ENCODE results near the gene CRACDL.

Gene CRACDL

DNA sequence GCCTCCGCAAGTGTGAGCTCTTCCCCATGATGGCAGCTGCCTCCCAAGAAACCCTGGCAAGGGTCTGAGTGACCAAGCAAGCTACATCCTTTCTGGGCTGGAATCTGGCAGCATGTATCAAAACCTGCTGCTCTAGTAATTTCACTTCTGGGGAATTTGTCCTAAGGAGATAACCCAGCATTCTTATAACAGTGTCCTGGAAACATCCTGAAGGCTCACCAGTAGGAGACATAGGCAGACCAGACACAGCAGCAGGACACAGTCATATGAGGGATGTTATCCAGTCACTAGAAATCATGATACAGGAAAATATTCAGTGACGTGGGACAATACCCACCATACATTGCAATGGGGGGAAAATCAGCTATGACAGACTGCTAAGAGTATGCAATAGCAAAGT is 64.5 kb downstream of the CRACDL start:
- Histone ChIP-seq H3K9ac (ENCODE audit: low read length) (no peak overlapping the region), H3K4me3 (ENCODE audit: low read depth, low read length) (no peak overlapping the region), H3K79me1 (ENCODE audit: low read length) (no peaks in the 10 kb centered on the region), H3K4me2 (ENCODE audit: low read length) (no peak overlapping the region), H4K91ac (ENCODE audit: low read depth, low read length) (no peak overlapping the region), H2AFZ (ENCODE audit: insufficient read depth, low read length, poor library complexity) (no peak overlapping the region), H2BK120ac (ENCODE audit: insufficient read depth, low read length, poor library complexity) (no peak overlapping the region), H2BK12ac (ENCODE audit: low read length) (no peak overlapping the region), H3K18ac (ENCODE audit: low read length) (no peak overlapping the region), H2AK5ac (ENCODE audit: low read length) (no peak overlapping the region), H3K4me1 (ENCODE audit: control insufficient read depth in 1 of 2, insufficient read depth in 2 of 2, low read length in 2 of 2) (no peaks in the 10 kb centered on the region), H3K4ac (ENCODE audit: low read depth, low read length) (no peak overlapping the region), H4K12ac (ENCODE audit: low read depth, low read length) (no peak overlapping the region), H3K27ac (ENCODE audit: low read depth, low read length) (no peak overlapping the region), H2BK5ac (ENCODE audit: low read depth, low read length, poor library complexity) (no peak overlapping the region), H3K9me3 (ENCODE audit: insufficient read depth, low read depth, low read length) (peaks cover 4% of the 10 kb centered on the region), H3K14ac (ENCODE audit: low read length) (no peak overlapping the region), H3K23ac (ENCODE audit: low read length) (no peak overlapping the region), H3K27me3 (ENCODE audit: insufficient read depth, low read length) (no peaks in the 10 kb centered on the region), H4K8ac (ENCODE audit: low read depth, low read length) (no peak overlapping the region), H3K36me3 (ENCODE audit: control insufficient read depth in 1 of 2, insufficient read depth in 2 of 2, low read length in 2 of 2) (no peaks in the 10 kb centered on the region), H3K79me2 (ENCODE audit: control insufficient read depth, insufficient read depth, low read length, poor library complexity) (no peaks in the 10 kb centered on the region)
- DNase-seq = peak; percentile 88 to 97
- no CpG with 5 or more reads among the region's 2 CpGs for WGBS (ENCODE audit: extremely low coverage, insufficient coverage, insufficient read length)

DNA sequence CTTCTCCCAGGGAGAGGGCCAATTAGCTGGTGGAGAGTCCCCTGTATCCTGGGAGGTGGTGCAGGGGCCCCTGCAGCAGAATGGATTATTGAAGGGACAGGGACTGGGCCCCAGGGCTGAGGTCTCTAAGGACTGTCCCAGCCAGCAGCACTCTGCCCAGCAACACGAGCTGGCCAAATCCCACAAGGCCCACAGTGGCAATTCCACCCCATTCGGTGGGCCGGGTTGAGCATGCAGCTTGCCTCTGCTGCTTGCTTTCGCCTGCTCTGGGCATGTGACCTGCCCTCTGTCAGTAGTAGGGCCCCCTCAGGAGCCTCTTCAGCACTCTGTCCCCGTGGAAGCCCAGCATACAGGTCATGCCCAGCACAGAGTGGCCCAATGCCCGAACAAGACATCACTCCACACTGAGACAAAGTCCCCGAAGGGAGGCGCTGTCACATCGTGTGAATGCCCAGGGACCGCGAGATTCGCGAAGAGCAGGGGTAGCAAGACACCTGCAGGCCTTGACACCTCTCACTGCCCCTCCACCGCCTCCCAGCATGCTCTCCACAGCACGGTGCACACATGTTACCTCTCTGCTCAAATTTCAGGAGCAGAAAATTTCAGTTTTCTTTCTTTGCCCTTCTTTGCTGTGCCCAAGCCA is 65.4 kb downstream of the CRACDL start:
- no peak overlapping the region for H3K4me2 ChIP-seq (ENCODE audit: low read length)
- H2AFZ ChIP-seq (ENCODE audit: insufficient read depth, low read length, poor library complexity) = no peak overlapping the region
- no peak for DNase-seq
- H3K79me1 ChIP-seq (ENCODE audit: low read length) = no peaks in the 10 kb centered on the region
- no peak overlapping the region for H3K23ac ChIP-seq (ENCODE audit: low read length)
- no peak overlapping the region for H3K4ac ChIP-seq (ENCODE audit: low read depth, low read length)
- no peaks in the 10 kb centered on the region for H3K36me3 ChIP-seq (ENCODE audit: control insufficient read depth in 1 of 2, insufficient read depth in 2 of 2, low read length in 2 of 2)
- no peaks in the 10 kb centered on the region for H3K4me1 ChIP-seq (ENCODE audit: control insufficient read depth in 1 of 2, insufficient read depth in 2 of 2, low read length in 2 of 2)
- H4K12ac ChIP-seq (ENCODE audit: low read depth, low read length) = no peak overlapping the region
- H3K18ac ChIP-seq (ENCODE audit: low read length) = no peak overlapping the region
- H2AK5ac ChIP-seq (ENCODE audit: low read length) = no peak overlapping the region
- no CpG with 5 or more reads among the region's 15 CpGs for WGBS (ENCODE audit: extremely low coverage, insufficient coverage, insufficient read length)
- no peak overlapping the region for H3K9ac ChIP-seq (ENCODE audit: low read length)
- no peak overlapping the region for H2BK120ac ChIP-seq (ENCODE audit: insufficient read depth, low read length, poor library complexity)
- no peak overlapping the region for H3K14ac ChIP-seq (ENCODE audit: low read length)
- H2BK5ac ChIP-seq (ENCODE audit: low read depth, low read length, poor library complexity) = no peak overlapping the region
- no peaks in the 10 kb centered on the region for H3K79me2 ChIP-seq (ENCODE audit: control insufficient read depth, insufficient read depth, low read length, poor library complexity)
- peak overlapping the region; percentile 37 for H3K4me3 ChIP-seq (ENCODE audit: low read depth, low read length)
- H3K27ac ChIP-seq (ENCODE audit: low read depth, low read length) = no peak overlapping the region
- H2BK12ac ChIP-seq (ENCODE audit: low read length) = no peak overlapping the region
- H4K8ac ChIP-seq (ENCODE audit: low read depth, low read length) = no peak overlapping the region
- no peak overlapping the region for H4K91ac ChIP-seq (ENCODE audit: low read depth, low read length)
- H3K27me3 ChIP-seq (ENCODE audit: insufficient read depth, low read length) = no peaks in the 10 kb centered on the region
- peaks cover 4% of the 10 kb centered on the region for H3K9me3 ChIP-seq (ENCODE audit: insufficient read depth, low read depth, low read length)

DNA sequence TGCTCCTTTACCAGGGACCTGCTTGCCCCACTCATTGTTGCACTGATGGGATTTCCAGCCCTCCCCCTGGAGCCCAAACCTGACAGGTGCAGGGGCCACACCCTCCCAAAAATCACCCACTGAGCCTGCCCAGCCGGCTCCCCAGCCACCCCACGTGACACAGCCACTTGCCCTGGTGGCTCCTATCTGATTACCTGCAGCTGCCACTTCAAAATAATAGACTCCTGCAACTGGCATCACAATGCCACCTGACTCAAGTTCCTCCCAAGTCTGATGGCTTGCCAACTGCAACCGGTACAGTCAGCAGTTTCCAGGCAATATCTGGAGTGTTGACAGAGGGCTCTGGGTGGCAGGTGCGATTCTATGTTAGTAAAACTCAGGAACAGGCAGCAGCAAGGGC is 66.2 kb downstream of the CRACDL start:
- Histone ChIP-seq H3K4me2 (ENCODE audit: low read length) (no peak overlapping the region), H3K18ac (ENCODE audit: low read length) (no peak overlapping the region), H4K91ac (ENCODE audit: low read depth, low read length) (no peak overlapping the region), H2BK5ac (ENCODE audit: low read depth, low read length, poor library complexity) (no peak overlapping the region), H3K4me3 (ENCODE audit: low read depth, low read length) (no peak overlapping the region), H3K14ac (ENCODE audit: low read length) (no peak overlapping the region), H3K4me1 (ENCODE audit: control insufficient read depth in 1 of 2, insufficient read depth in 2 of 2, low read length in 2 of 2) (no peaks in the 10 kb centered on the region), H3K79me1 (ENCODE audit: low read length) (no peaks in the 10 kb centered on the region), H2BK120ac (ENCODE audit: insufficient read depth, low read length, poor library complexity) (no peak overlapping the region), H3K9ac (ENCODE audit: low read length) (no peak overlapping the region), H4K8ac (ENCODE audit: low read depth, low read length) (no peak overlapping the region), H4K12ac (ENCODE audit: low read depth, low read length) (no peak overlapping the region), H3K36me3 (ENCODE audit: control insufficient read depth in 1 of 2, insufficient read depth in 2 of 2, low read length in 2 of 2) (no peaks in the 10 kb centered on the region), H2BK12ac (ENCODE audit: low read length) (no peak overlapping the region), H3K4ac (ENCODE audit: low read depth, low read length) (no peak overlapping the region), H2AK5ac (ENCODE audit: low read length) (no peak overlapping the region), H3K23ac (ENCODE audit: low read length) (no peak overlapping the region), H3K9me3 (ENCODE audit: insufficient read depth, low read depth, low read length) (peaks cover 4% of the 10 kb centered on the region), H3K27ac (ENCODE audit: low read depth, low read length) (no peak overlapping the region), H2AFZ (ENCODE audit: insufficient read depth, low read length, poor library complexity) (no peak overlapping the region), H3K27me3 (ENCODE audit: insufficient read depth, low read length) (no peaks in the 10 kb centered on the region), H3K79me2 (ENCODE audit: control insufficient read depth, insufficient read depth, low read length, poor library complexity) (no peaks in the 10 kb centered on the region)
- WGBS (ENCODE audit: extremely low coverage, insufficient coverage, insufficient read length) = no CpG with 5 or more reads among the region's 4 CpGs
- peak in 1 of 2 donors; percentile 44 for DNase-seq

DNA sequence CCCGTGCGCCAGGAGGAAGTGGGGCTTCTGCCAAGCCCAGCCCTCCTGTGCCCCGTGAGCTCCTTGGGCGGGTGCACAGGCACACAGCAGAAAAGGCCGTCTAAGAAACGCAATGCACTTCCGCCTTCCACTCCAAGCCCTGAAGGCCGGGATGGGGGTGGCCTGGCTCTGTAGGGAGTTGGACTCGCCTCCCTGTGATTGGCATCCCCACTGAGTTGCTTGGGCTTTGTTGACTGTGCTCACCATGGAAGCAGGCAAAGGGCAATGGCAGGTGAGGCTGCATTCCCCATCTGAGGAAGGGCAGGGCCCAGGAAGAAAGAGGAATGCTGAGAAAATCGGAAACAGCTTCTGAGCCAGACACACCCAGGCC is 66.8 kb downstream of the CRACDL start:
- WGBS (ENCODE audit: extremely low coverage, insufficient coverage, insufficient read length) = no CpG with 5 or more reads among the region's 10 CpGs
- no peak overlapping the region for H3K4me2 ChIP-seq (ENCODE audit: low read length)

More for the DNA sequence above, 66.8 kb downstream of the CRACDL start:
- Histone ChIP-seq H3K27ac (ENCODE audit: low read depth, low read length) (no peak overlapping the region), H2BK5ac (ENCODE audit: low read depth, low read length, poor library complexity) (no peak overlapping the region), H3K4me1 (ENCODE audit: control insufficient read depth in 1 of 2, insufficient read depth in 2 of 2, low read length in 2 of 2) (no peaks in the 10 kb centered on the region), H3K9me3 (ENCODE audit: insufficient read depth, low read depth, low read length) (peaks cover 4% of the 10 kb centered on the region), H4K12ac (ENCODE audit: low read depth, low read length) (no peak overlapping the region), H3K4me3 (ENCODE audit: low read depth, low read length) (no peak overlapping the region), H3K79me1 (ENCODE audit: low read length) (no peaks in the 10 kb centered on the region), H2AK5ac (ENCODE audit: low read length) (no peak overlapping the region), H3K23ac (ENCODE audit: low read length) (no peak overlapping the region), H2BK12ac (ENCODE audit: low read length) (no peak overlapping the region), H2BK120ac (ENCODE audit: insufficient read depth, low read length, poor library complexity) (no peak overlapping the region), H3K27me3 (ENCODE audit: insufficient read depth, low read length) (no peaks in the 10 kb centered on the region), H3K14ac (ENCODE audit: low read length) (no peak overlapping the region), H3K36me3 (ENCODE audit: control insufficient read depth in 1 of 2, insufficient read depth in 2 of 2, low read length in 2 of 2) (no peaks in the 10 kb centered on the region), H3K79me2 (ENCODE audit: control insufficient read depth, insufficient read depth, low read length, poor library complexity) (no peaks in the 10 kb centered on the region), H2AFZ (ENCODE audit: insufficient read depth, low read length, poor library complexity) (no peak overlapping the region), H4K91ac (ENCODE audit: low read depth, low read length) (no peak overlapping the region), H3K4ac (ENCODE audit: low read depth, low read length) (no peak overlapping the region), H3K18ac (ENCODE audit: low read length) (no peak overlapping the region), H4K8ac (ENCODE audit: low read depth, low read length) (no peak overlapping the region), H3K9ac (ENCODE audit: low read length) (no peak overlapping the region)
- DNase-seq = peak; percentile 97 to 99
